ENCODE results near the gene ZFP92. TPM values are rescaled to one million over a fixed set of nuclear protein-coding genes. Genes with fewer than 3 reads are reported as not detected.

ZFP92 gene
- polyA plus RNA-seq, 3 donors: 0.73 to 1.5 (median 0.92) TPM

- DNase-seq (ENCODE audit: extremely low read depth in 1 of 11, low read depth in 9 of 11, low spot score in 4 of 11): no peak
These were observed 9.8 kb downstream of the ZFP92 start for GRCh38 chrX:153420851-153421599.

- no peak for DNase-seq (ENCODE audit: extremely low read depth in 1 of 11, low read depth in 9 of 11, low spot score in 4 of 11)
These were observed 10.6 kb downstream of the ZFP92 start for GRCh38 chrX:153421856-153422255.

- no peak for DNase-seq (ENCODE audit: extremely low read depth in 1 of 11, low read depth in 9 of 11, low spot score in 4 of 11)
These were observed 12.4 kb downstream of the ZFP92 start for GRCh38 chrX:153423652-153424051.

GRCh38 chrX:153426204-153426603 is 14.9 kb downstream of the ZFP92 start:
- DNase-seq (ENCODE audit: extremely low read depth in 1 of 11, low read depth in 9 of 11, low spot score in 4 of 11): no peak

GRCh38 chrX:153430796-153431195 is 19.5 kb downstream of the ZFP92 start:
- no peak for DNase-seq (ENCODE audit: extremely low read depth in 1 of 11, low read depth in 9 of 11, low spot score in 4 of 11)

- no peak for DNase-seq (ENCODE audit: extremely low read depth in 1 of 11, low read depth in 9 of 11, low spot score in 4 of 11)
These were observed 21.9 kb downstream of the ZFP92 start for GRCh38 chrX:153433161-153433680.

GRCh38 chrX:153433781-153434285 is 22.6 kb downstream of the ZFP92 start:
- DNase-seq (ENCODE audit: extremely low read depth in 1 of 11, low read depth in 9 of 11, low spot score in 4 of 11): no peak

GRCh38 chrX:153434801-153435200 is 23.5 kb downstream of the ZFP92 start:
- no peak for DNase-seq (ENCODE audit: extremely low read depth in 1 of 11, low read depth in 9 of 11, low spot score in 4 of 11)

- DNase-seq (ENCODE audit: extremely low read depth in 1 of 11, low read depth in 9 of 11, low spot score in 4 of 11): no peak
These were observed 24.6 kb downstream of the ZFP92 start for GRCh38 chrX:153435845-153436244.

- peak in 3 of 11 donors; percentile 6 to 24 (median 22) for DNase-seq (ENCODE audit: extremely low read depth in 1 of 11, low read depth in 9 of 11, low spot score in 4 of 11)
These were observed 27.3 kb downstream of the ZFP92 start for GRCh38 chrX:153438532-153438931.

GRCh38 chrX:153439977-153440376 is 28.7 kb downstream of the ZFP92 start:
- DNase-seq (ENCODE audit: extremely low read depth in 1 of 11, low read depth in 9 of 11, low spot score in 4 of 11): no peak

- no peak for DNase-seq (ENCODE audit: extremely low read depth in 1 of 11, low read depth in 9 of 11, low spot score in 4 of 11)
These were observed 29.4 kb downstream of the ZFP92 start for GRCh38 chrX:153440556-153441135.

GRCh38 chrX:153441296-153441695 is 30.0 kb downstream of the ZFP92 start:
- no peak for DNase-seq (ENCODE audit: extremely low read depth in 1 of 11, low read depth in 9 of 11, low spot score in 4 of 11)

- DNase-seq (ENCODE audit: extremely low read depth in 1 of 11, low read depth in 9 of 11, low spot score in 4 of 11): no peak
These were observed 30.7 kb downstream of the ZFP92 start for GRCh38 chrX:153441981-153442380.

GRCh38 chrX:153442463-153442862 is 31.2 kb downstream of the ZFP92 start:
- no peak for DNase-seq (ENCODE audit: extremely low read depth in 1 of 11, low read depth in 9 of 11, low spot score in 4 of 11)

GRCh38 chrX:153443476-153444332 is 32.4 kb downstream of the ZFP92 start:
- DNase-seq (ENCODE audit: extremely low read depth in 1 of 11, low read depth in 9 of 11, low spot score in 4 of 11): no peak

GRCh38 chrX:153444333-153445011 is 33.2 kb downstream of the ZFP92 start:
- no peak for DNase-seq (ENCODE audit: extremely low read depth in 1 of 11, low read depth in 9 of 11, low spot score in 4 of 11)

GRCh38 chrX:153445106-153445855 is 34.0 kb downstream of the ZFP92 start:
- no peak for DNase-seq (ENCODE audit: extremely low read depth in 1 of 11, low read depth in 9 of 11, low spot score in 4 of 11)

Data from renal cortex interstitium (tissue), 11 donors.